ENCODE results near the gene FPR1.

GRCh38 chr19:51737389-51737788 is 14.3 kb downstream of the FPR1 start:
- TF ChIP-seq POLR2A (IDR thresholded peaks at IDR 0.05) (no peak), CTCF (IDR thresholded peaks at IDR 0.05) (no peak)

Data from tibial nerve (tissue), 3 donors.